ENCODE measurements around the gene CAMK1D.

- TF ChIP-seq MAX (CRISPR knock-in tag; IDR thresholded peaks at IDR 0.05) = no peak
- no peak for TF ChIP-seq CTCF (IDR thresholded peaks at IDR 0.05)
- TF ChIP-seq HMGXB4 (CRISPR knock-in tag; IDR thresholded peaks at IDR 0.05) = no peak
- TF ChIP-seq CBFB (CRISPR knock-in tag; IDR thresholded peaks at IDR 0.05; ENCODE audit: low read depth) = no peak
- no peak for TF ChIP-seq ATF3 (CRISPR knock-in tag; conservative IDR thresholded peaks at IDR 0.05)
- no peak for TF ChIP-seq USF2 (CRISPR knock-in tag; IDR thresholded peaks at IDR 0.05)
- no peak for TF ChIP-seq FOXP1 (CRISPR knock-in tag; IDR thresholded peaks at IDR 0.05; ENCODE audit: borderline replicate concordance)
- no peak for TF ChIP-seq ATF2 (CRISPR knock-in tag; IDR thresholded peaks at IDR 0.05; ENCODE audit: borderline replicate concordance, low read depth)
- no peak for TF ChIP-seq CREB1 (CRISPR knock-in tag; IDR thresholded peaks at IDR 0.05)
- no peak for TF ChIP-seq ESRRA (CRISPR knock-in tag; IDR thresholded peaks at IDR 0.05; ENCODE audit: borderline replicate concordance)
- TF ChIP-seq ZNF121 (CRISPR knock-in tag; IDR thresholded peaks at IDR 0.05) = no peak
- TF ChIP-seq USF1 (CRISPR knock-in tag; IDR thresholded peaks at IDR 0.05) = no peak
- TF ChIP-seq STAT6 (CRISPR knock-in tag; conservative IDR thresholded peaks at IDR 0.05; ENCODE audit: low read depth) = no peak
- TF ChIP-seq TP53 (CRISPR knock-in tag; IDR thresholded peaks at IDR 0.05) = no peak
Measured at GRCh38 chr10:12638781-12639180, 289.4 kb downstream of the CAMK1D start.

Data from WTC11 (cell line).